GM23338 (cell line): ENCODE data around the gene PILRB.
"Not testable (repeated sequence)": the region's sequence is repeated elsewhere in the genome, so short reads cannot be mapped to it uniquely, and the experiment has no call there.

ENCODE experiments used
- CREB1 ChIP-seq: fragments of 250-450 bp; sonication (Bioruptor Pico); IDR thresholded peaks from 2 replicates; pipeline ENCODE4 v1.5.0; 2020; ENCODE audit warnings: low read depth, mild to moderate bottlenecking, moderate library complexity
- EZH2 ChIP-seq: fragments of 200-600 bp; sonication (generic); IDR thresholded peaks from one replicate; pipeline ENCODE4 v1.8.0; 2017; ENCODE audit warnings: antibody characterized with exemption, mild to moderate bottlenecking, low read depth; ENCODE audit not compliant: unreplicated experiment
- JUNB ChIP-seq: IDR thresholded peaks from one replicate; pipeline ENCODE4 v1.6.1; 2016; ENCODE audit warnings: antibody characterized with exemption; ENCODE audit not compliant: unreplicated experiment
- POLR2AphosphoS5 ChIP-seq: IDR thresholded peaks from 2 replicates; pipeline ENCODE4 v1.6.1; 2016; ENCODE audit warnings: antibody characterized with exemption, low read depth
- ZNF114 ChIP-seq: fragments of 250-450 bp; sonication (Bioruptor Pico); IDR thresholded peaks from 2 replicates; pipeline ENCODE4 v1.5.0; 2020; ENCODE audit warnings: mild to moderate bottlenecking, moderate library complexity
- TF ChIP-seq, protein P1 (sequence below), 2 experiments: fragments of 200-600 bp in 1 of 2; sonication (generic) in 1 of 2; conservative IDR thresholded peaks; 2 replicates each; pipeline versions ENCODE4 v1.5.1 to v1.6.1; 2016 to 2017; ENCODE audit warnings: antibody characterized with exemption in 2 of 2, low read depth in 2 of 2, mild to moderate bottlenecking in 2 of 2, moderate library complexity in 1 of 2
- TF ChIP-seq, protein P2 (sequence below): fragments of 250-450 bp; sonication (Bioruptor Pico); IDR thresholded peaks from 2 replicates; pipeline ENCODE4 v1.5.0; 2020; ENCODE audit warnings: mild to moderate bottlenecking, moderate library complexity
- TF ChIP-seq, protein P3 (sequence below): IDR thresholded peaks from one replicate; pipeline ENCODE4 v1.6.1; 2018; ENCODE audit warnings: antibody characterized with exemption; ENCODE audit not compliant: unreplicated experiment

DNA sequence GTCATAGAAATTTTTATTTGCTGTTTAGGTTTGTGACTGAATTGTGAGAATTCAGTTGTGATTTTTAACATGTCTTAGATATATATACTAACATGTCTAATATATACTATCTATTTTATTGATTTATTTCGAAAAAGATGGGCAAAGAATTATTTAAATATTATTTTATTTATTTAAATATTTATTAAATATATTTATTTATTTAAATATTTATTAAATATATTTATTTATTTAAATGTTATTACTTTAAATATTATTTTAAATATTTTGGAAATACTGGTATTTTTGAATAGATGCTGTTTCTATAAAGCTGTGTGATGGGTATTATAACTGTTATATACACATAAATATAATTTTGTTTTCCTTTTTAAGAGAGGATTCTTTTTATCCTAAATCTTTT lies 36.3 kb upstream of the PILRB start:
- not testable (repeated sequence) for TF ChIP-seq ZNF114 (CRISPR knock-in tag); EZH2; POLR2AphosphoS5; CREB1 (CRISPR knock-in tag); JUNB
- TF ChIP-seq, protein P1, sequence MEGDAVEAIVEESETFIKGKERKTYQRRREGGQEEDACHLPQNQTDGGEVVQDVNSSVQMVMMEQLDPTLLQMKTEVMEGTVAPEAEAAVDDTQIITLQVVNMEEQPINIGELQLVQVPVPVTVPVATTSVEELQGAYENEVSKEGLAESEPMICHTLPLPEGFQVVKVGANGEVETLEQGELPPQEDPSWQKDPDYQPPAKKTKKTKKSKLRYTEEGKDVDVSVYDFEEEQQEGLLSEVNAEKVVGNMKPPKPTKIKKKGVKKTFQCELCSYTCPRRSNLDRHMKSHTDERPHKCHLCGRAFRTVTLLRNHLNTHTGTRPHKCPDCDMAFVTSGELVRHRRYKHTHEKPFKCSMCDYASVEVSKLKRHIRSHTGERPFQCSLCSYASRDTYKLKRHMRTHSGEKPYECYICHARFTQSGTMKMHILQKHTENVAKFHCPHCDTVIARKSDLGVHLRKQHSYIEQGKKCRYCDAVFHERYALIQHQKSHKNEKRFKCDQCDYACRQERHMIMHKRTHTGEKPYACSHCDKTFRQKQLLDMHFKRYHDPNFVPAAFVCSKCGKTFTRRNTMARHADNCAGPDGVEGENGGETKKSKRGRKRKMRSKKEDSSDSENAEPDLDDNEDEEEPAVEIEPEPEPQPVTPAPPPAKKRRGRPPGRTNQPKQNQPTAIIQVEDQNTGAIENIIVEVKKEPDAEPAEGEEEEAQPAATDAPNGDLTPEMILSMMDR (conservative IDR thresholded peaks at IDR 0.05; ENCODE audit: low read depth in 2 of 2), result not testable (repeated sequence)
- TF ChIP-seq, protein P2, sequence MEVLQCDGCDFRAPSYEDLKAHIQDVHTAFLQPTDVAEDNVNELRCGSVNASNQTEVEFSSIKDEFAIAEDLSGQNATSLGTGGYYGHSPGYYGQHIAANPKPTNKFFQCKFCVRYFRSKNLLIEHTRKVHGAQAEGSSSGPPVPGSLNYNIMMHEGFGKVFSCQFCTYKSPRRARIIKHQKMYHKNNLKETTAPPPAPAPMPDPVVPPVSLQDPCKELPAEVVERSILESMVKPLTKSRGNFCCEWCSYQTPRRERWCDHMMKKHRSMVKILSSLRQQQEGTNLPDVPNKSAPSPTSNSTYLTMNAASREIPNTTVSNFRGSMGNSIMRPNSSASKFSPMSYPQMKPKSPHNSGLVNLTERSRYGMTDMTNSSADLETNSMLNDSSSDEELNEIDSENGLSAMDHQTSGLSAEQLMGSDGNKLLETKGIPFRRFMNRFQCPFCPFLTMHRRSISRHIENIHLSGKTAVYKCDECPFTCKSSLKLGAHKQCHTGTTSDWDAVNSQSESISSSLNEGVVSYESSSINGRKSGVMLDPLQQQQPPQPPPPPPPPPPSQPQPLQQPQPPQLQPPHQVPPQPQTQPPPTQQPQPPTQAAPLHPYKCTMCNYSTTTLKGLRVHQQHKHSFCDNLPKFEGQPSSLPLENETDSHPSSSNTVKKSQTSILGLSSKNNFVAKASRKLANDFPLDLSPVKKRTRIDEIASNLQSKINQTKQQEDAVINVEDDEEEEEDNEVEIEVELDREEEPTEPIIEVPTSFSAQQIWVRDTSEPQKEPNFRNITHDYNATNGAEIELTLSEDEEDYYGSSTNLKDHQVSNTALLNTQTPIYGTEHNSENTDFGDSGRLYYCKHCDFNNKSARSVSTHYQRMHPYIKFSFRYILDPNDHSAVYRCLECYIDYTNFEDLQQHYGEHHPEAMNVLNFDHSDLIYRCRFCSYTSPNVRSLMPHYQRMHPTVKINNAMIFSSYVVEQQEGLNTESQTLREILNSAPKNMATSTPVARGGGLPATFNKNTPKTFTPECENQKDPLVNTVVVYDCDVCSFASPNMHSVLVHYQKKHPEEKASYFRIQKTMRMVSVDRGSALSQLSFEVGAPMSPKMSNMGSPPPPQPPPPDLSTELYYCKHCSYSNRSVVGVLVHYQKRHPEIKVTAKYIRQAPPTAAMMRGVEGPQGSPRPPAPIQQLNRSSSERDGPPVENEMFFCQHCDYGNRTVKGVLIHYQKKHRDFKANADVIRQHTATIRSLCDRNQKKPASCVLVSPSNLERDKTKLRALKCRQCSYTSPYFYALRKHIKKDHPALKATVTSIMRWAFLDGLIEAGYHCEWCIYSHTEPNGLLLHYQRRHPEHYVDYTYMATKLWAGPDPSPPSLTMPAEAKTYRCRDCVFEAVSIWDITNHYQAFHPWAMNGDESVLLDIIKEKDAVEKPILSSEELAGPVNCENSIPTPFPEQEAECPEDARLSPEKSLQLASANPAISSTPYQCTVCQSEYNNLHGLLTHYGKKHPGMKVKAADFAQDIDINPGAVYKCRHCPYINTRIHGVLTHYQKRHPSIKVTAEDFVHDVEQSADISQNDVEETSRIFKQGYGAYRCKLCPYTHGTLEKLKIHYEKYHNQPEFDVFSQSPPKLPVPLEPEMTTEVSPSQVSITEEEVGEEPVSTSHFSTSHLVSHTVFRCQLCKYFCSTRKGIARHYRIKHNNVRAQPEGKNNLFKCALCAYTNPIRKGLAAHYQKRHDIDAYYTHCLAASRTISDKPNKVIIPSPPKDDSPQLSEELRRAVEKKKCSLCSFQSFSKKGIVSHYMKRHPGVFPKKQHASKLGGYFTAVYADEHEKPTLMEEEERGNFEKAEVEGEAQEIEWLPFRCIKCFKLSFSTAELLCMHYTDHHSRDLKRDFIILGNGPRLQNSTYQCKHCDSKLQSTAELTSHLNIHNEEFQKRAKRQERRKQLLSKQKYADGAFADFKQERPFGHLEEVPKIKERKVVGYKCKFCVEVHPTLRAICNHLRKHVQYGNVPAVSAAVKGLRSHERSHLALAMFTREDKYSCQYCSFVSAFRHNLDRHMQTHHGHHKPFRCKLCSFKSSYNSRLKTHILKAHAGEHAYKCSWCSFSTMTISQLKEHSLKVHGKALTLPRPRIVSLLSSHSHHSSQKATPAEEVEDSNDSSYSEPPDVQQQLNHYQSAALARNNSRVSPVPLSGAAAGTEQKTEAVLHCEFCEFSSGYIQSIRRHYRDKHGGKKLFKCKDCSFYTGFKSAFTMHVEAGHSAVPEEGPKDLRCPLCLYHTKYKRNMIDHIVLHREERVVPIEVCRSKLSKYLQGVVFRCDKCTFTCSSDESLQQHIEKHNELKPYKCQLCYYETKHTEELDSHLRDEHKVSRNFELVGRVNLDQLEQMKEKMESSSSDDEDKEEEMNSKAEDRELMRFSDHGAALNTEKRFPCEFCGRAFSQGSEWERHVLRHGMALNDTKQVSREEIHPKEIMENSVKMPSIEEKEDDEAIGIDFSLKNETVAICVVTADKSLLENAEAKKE, result not testable (repeated sequence)
- TF ChIP-seq, protein P3, sequence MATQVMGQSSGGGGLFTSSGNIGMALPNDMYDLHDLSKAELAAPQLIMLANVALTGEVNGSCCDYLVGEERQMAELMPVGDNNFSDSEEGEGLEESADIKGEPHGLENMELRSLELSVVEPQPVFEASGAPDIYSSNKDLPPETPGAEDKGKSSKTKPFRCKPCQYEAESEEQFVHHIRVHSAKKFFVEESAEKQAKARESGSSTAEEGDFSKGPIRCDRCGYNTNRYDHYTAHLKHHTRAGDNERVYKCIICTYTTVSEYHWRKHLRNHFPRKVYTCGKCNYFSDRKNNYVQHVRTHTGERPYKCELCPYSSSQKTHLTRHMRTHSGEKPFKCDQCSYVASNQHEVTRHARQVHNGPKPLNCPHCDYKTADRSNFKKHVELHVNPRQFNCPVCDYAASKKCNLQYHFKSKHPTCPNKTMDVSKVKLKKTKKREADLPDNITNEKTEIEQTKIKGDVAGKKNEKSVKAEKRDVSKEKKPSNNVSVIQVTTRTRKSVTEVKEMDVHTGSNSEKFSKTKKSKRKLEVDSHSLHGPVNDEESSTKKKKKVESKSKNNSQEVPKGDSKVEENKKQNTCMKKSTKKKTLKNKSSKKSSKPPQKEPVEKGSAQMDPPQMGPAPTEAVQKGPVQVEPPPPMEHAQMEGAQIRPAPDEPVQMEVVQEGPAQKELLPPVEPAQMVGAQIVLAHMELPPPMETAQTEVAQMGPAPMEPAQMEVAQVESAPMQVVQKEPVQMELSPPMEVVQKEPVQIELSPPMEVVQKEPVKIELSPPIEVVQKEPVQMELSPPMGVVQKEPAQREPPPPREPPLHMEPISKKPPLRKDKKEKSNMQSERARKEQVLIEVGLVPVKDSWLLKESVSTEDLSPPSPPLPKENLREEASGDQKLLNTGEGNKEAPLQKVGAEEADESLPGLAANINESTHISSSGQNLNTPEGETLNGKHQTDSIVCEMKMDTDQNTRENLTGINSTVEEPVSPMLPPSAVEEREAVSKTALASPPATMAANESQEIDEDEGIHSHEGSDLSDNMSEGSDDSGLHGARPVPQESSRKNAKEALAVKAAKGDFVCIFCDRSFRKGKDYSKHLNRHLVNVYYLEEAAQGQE, result not testable (repeated sequence)
